22Rv1 (cell line): Measurements from ENCODE around the gene WDR90.
A peak's percentile ranks its signal among the peaks of the same experiment; 100 is the strongest.

Experiments used
- H3K27ac ChIP-seq: fragments of 450-650 bp; 2 replicates; pipeline ENCODE4 v1.5.1; 2017
- ZFX ChIP-seq: fragments of 450-650 bp; IDR thresholded peaks from 2 replicates; pipeline ENCODE4 v1.6.1; 2017; ENCODE audit warnings: antibody characterized with exemption, borderline replicate concordance
- TF ChIP-seq, protein P1 (sequence below): fragments of 450-650 bp; IDR thresholded peaks from 2 replicates; pipeline ENCODE4 v1.5.1; 2017; ENCODE audit warnings: mild to moderate bottlenecking

The WDR90 gene

DNA sequence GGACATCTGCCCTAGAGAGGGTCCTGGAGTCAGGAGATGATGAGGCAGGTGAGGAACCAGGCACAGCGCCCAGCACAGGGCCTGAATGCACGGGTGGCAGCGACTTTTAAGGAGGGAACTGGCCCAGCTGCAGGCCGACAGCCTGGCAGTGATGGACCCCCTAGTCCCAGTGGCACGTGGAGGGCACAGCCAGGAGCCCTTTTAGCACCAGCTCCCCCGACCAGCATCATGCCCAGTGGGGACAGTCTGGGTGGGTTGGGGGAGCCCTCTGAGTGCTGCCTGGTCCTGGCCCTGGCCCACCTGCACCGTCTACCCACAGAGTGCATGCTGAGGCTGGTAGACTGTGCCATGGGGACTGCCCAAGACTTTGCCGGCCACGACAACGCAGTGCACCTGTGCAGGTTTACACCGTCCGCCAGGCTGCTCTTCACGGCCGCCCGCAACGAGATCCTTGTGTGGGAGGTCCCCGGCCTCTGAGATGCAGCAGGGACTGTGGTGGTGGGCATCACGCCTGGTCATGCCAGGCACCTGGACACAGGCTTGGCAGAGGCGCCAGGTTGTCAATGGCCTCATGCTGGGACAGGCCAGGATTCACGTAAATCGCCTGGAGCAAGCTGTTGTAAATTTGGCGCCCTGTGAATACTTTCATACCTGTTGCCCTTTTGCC lies 18.1 kb downstream of the WDR90 start:
- TF ChIP-seq, protein P1, sequence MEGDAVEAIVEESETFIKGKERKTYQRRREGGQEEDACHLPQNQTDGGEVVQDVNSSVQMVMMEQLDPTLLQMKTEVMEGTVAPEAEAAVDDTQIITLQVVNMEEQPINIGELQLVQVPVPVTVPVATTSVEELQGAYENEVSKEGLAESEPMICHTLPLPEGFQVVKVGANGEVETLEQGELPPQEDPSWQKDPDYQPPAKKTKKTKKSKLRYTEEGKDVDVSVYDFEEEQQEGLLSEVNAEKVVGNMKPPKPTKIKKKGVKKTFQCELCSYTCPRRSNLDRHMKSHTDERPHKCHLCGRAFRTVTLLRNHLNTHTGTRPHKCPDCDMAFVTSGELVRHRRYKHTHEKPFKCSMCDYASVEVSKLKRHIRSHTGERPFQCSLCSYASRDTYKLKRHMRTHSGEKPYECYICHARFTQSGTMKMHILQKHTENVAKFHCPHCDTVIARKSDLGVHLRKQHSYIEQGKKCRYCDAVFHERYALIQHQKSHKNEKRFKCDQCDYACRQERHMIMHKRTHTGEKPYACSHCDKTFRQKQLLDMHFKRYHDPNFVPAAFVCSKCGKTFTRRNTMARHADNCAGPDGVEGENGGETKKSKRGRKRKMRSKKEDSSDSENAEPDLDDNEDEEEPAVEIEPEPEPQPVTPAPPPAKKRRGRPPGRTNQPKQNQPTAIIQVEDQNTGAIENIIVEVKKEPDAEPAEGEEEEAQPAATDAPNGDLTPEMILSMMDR: no peak
- no peak for TF ChIP-seq ZFX
- H3K27ac ChIP-seq: peak overlapping the region; percentile 88

DNA sequence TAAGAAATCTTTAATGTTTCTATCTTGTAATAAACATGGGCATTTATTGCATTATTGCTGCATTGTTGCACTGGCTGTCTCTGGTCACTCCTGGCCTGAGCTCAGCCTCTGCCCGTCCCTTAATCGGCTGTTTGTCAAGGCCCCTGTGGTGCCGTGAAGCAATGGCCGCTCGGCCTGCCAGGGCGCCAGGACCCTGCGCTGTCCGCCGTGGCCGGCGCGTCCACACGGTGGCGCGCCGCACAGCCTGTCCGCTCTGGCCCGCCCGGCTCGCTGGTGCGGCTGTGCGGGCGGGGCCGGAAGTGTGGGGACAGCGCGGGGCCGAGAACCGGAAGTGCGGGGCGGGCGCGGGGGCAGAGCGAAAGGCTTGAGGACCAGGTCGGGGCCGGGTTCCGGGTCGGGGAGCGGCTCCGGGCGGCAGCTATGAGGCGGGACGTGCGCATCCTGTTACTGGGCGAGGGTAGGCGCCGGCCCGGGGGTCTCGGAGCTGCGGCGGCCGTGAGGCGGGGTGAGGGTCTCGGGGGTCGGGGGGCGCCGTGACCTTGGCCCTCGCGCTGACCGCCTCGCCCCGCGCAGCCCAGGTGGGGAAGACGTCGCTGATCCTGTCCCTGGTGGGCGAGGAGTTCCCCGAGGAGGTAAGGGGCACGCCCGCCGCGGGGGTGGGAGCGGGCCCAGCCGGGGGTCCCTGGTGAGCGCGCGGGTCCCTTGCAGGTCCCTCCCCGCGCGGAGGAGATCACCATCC lies 18.8 kb downstream of the WDR90 start, which contains the start of gene RHOT2:
RHOT2 (plus strand) TSS at position 353 of the 739 bp plus-strand sequence; CDS start at position 421, 68 bp downstream.
- TF ChIP-seq ZFX: no peak
- TF ChIP-seq, protein P1: peak; percentile 98
- peak within 1 kb of the TSS; percentile 88 for H3K27ac ChIP-seq

DNA sequence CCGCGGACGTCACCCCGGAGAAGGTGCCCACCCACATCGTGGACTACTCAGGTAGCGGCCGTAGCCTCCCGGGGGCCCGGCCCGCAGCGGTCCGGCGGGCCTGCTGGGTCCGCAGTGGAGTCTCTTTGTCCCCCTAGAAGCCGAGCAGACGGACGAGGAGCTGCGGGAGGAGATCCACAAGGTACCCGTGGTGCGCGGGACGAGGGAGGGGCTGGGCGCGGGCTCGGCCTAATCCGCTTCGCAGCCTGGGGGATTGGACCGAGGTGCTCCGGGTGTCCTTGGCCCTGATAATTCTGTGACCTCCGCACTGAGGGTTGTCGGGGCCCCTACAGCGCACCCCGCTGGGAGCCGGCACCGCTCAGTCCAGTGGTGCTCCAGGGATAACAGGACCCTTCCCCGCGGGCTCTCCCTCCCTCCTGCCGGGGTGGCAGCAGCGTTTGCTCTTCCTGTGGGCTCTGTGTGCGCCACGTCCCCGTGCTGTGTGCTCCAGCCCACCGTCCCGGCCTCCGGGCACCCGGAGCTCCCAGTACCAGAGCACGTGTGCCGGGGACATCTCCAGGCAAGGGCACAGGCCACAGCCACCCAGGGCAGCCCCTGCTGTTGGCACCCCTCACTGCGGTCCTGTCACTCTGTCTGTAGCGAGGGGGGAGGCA lies 19.5 kb downstream of the WDR90 start:
- TF ChIP-seq ZFX: no peak
- peak overlapping the region; percentile 88 for H3K27ac ChIP-seq

DNA sequence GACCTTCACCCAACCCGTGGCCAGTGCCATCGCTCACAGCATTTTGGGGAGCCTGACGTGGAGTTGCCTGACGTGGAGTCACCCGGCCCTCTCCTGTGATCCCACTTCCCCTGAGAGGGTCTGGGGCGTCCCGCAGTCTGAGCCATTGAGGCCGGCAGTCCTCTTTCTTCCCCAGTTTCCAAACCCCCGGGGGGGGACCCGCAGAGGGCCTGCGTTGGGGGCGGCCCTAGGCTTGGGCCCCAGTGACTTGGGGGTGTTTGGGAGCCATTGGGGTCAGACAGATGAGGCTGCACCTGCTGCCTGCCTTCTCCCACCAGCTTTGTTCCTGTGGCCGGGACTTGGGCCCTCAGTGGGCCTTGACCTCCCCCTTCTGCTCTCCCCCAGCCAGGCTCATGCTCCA lies 20.5 kb downstream of the WDR90 start:
- no peak for TF ChIP-seq ZFX
- TF ChIP-seq, protein P1: no peak
- peak overlapping the region; percentile 88 for H3K27ac ChIP-seq

DNA sequence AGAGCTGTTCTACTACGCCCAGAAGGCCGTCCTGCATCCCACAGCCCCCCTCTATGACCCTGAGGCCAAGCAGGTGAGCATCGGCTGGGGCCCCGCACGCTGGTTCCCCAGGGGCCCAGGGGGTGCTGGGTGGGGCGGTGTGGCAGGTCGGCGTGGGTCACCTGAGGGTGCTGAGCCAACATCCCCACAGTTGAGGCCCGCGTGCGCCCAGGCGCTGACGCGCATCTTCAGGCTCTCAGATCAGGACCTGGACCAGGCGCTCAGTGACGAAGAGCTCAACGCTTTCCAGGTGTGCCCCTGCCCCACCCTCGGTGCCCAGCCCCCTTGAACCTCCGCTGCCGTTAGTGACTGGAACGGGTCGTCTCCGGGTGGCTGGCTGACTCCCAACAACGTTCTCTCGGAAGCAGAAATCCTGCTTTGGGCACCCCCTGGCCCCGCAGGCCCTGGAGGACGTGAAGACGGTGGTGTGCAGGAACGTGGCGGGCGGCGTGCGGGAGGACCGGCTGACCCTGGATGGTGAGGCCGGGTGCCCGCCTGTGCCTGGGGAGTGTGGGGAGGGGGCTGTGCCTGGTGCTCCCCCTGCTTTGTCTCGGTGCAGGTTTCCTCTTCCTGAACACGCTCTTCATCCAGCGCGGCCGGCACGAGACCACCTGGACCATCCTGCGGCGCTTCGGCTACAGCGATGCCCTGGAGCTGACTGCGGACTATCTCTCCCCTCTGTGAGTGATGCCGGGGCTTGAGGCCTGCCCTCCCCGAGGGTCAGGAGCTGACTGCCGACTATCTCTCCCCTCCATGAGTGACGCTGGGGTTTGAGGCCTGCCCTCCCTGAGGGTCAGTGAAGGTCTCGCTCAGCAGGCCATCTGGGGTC lies 21.6 kb downstream of the WDR90 start:
- H3K27ac ChIP-seq: no peak overlapping the region
- TF ChIP-seq ZFX: no peak
- TF ChIP-seq, protein P1: no peak

DNA sequence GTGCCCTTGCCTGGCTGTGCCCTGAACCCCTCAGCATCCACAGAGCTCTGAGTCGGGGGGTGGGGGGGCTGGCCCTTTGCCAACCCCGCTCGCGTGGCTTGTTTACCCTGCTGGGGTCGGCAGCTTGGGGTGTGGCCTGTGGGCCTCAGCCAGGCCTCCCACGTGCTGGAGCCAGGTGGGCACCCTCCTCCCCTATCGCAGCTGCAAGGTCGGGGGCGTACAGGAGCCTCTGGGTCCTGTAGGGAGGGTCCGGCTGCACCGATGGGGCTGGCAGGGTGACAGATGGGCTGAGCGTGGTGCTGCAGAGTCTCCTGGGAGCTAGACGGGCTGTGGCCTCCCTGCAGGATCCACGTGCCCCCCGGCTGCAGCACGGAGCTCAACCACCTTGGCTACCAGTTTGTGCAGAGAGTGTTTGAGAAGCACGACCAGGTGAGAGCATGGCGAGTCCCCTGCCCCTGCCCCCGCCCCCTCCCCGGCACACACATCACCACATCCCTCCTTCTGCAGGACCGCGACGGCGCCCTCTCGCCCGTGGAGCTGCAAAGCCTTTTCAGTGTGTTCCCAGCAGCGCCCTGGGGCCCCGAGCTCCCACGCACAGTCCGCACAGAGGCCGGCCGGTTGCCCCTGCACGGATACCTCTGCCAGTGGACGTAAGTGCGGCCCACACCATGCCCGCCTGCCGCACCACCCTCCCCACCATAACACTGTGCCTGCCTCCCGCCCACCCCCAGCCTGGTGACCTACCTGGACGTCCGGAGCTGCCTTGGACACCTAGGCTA lies 22.4 kb downstream of the WDR90 start:
- no peak overlapping the region for H3K27ac ChIP-seq
- TF ChIP-seq, protein P1: no peak
- TF ChIP-seq ZFX: no peak
